HG02610 (cell line): ENCODE results near the gene FOXK2.
"Not testable (repeated sequence)": the region's sequence is repeated elsewhere in the genome, so short reads cannot be mapped to it uniquely, and the experiment has no call there.

Experiments used
- ATAC-seq: cut with Tn5 transposase; IDR thresholded peaks from one replicate; pipeline ENCODE4 v1.9.1; 2021; ENCODE audit warnings: mild to moderate bottlenecking, moderate library complexity; ENCODE audit not compliant: unreplicated experiment

The FOXK2 gene

GRCh38 chr17:82561429-82562035 lies 42.0 kb downstream of the FOXK2 start:
- ATAC-seq = no peak

GRCh38 chr17:82562718-82563220 lies 43.2 kb downstream of the FOXK2 start:
- not testable (repeated sequence) for ATAC-seq

- ATAC-seq = no peak
Measured at GRCh38 chr17:82563318-82563717, 43.8 kb downstream of the FOXK2 start.

- not testable (repeated sequence) for ATAC-seq
Measured at GRCh38 chr17:82563745-82564144, 44.2 kb downstream of the FOXK2 start.

- ATAC-seq = no peak
Measured at GRCh38 chr17:82564241-82564640, 44.7 kb downstream of the FOXK2 start.

GRCh38 chr17:82565551-82565950 lies 46.0 kb downstream of the FOXK2 start:
- no peak for ATAC-seq

GRCh38 chr17:82566129-82566960 lies 46.8 kb downstream of the FOXK2 start:
- no peak for ATAC-seq

GRCh38 chr17:82567286-82567685 lies 47.8 kb downstream of the FOXK2 start:
- no peak for ATAC-seq

GRCh38 chr17:82568997-82569393 lies 49.5 kb downstream of the FOXK2 start:
- ATAC-seq = no peak

- ATAC-seq = no peak
Measured at GRCh38 chr17:82569621-82570020, 50.1 kb downstream of the FOXK2 start.

GRCh38 chr17:82570277-82570676 lies 50.7 kb downstream of the FOXK2 start:
- no peak for ATAC-seq

- no peak for ATAC-seq
Measured at GRCh38 chr17:82571855-82572254, 52.3 kb downstream of the FOXK2 start.

- no peak for ATAC-seq
Measured at GRCh38 chr17:82574041-82574440, 54.5 kb downstream of the FOXK2 start.

GRCh38 chr17:82575581-82576221 lies 56.2 kb downstream of the FOXK2 start:
- not testable (repeated sequence) for ATAC-seq

GRCh38 chr17:82577300-82577699 lies 57.8 kb downstream of the FOXK2 start:
- ATAC-seq = no peak

- not testable (repeated sequence) for ATAC-seq
Measured at GRCh38 chr17:82579969-82580368, 60.4 kb downstream of the FOXK2 start.

GRCh38 chr17:82582213-82582612 lies 62.7 kb downstream of the FOXK2 start:
- no peak for ATAC-seq

GRCh38 chr17:82582709-82583108 lies 63.2 kb downstream of the FOXK2 start:
- no peak for ATAC-seq

GRCh38 chr17:82583720-82584234 lies 64.2 kb downstream of the FOXK2 start:
- no peak for ATAC-seq

GRCh38 chr17:82585935-82586575 lies 66.5 kb downstream of the FOXK2 start:
- ATAC-seq = not testable (repeated sequence)
